Measurements from ENCODE around the gene NANOS1. TPM values are rescaled to one million over a fixed set of nuclear protein-coding genes. Genes with fewer than 3 reads are reported as not detected.

NANOS1 gene
- total and polyA plus RNA-seq, 9 of the 15 experiments (the other 6 are each of a cell fraction or from before 2014, with no cell fraction given), result 0.14 to 1.6 (median 0.83) TPM; not detected in 1

DNA sequence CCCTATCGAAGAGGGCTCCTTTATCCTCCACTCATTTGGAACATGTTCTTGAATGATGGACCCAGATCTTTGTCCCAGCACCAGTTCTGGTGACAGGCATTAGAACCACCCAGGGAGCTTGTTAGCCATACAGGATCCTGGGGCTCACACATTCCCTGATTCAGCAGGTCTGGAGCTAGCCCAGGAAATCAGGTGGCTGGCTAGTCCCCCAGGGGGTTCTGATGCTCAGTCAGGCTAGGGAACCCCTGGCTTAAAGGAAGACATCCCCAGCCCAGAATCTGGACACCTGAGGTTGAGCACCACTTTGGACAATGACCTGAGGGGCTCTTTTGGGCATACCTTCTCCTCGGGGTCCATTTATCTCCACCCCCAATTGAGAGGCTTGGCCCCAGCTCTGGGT, 37.0 kb upstream of the NANOS1 start (continued):
- no peak for TF ChIP-seq CHD7 (IDR thresholded peaks at IDR 0.05; ENCODE audit: low read depth, low read length)
- no peak for TF ChIP-seq ZNF589 (CRISPR knock-in tag; IDR thresholded peaks at IDR 0.05; ENCODE audit: low read depth)
- TF ChIP-seq GTF2A2 (tag; IDR thresholded peaks at IDR 0.05), result no peak
- TF ChIP-seq, protein P1, sequence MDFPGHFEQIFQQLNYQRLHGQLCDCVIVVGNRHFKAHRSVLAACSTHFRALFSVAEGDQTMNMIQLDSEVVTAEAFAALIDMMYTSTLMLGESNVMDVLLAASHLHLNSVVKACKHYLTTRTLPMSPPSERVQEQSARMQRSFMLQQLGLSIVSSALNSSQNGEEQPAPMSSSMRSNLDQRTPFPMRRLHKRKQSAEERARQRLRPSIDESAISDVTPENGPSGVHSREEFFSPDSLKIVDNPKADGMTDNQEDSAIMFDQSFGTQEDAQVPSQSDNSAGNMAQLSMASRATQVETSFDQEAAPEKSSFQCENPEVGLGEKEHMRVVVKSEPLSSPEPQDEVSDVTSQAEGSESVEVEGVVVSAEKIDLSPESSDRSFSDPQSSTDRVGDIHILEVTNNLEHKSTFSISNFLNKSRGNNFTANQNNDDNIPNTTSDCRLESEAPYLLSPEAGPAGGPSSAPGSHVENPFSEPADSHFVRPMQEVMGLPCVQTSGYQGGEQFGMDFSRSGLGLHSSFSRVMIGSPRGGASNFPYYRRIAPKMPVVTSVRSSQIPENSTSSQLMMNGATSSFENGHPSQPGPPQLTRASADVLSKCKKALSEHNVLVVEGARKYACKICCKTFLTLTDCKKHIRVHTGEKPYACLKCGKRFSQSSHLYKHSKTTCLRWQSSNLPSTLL (IDR thresholded peaks at IDR 0.05), result no peak
- TF ChIP-seq ZNF175 (CRISPR knock-in tag; IDR thresholded peaks at IDR 0.05; ENCODE audit: low read depth), result no peak
- no peak for TF ChIP-seq ZNF274 (IDR thresholded peaks at IDR 0.05; ENCODE audit: borderline replicate concordance, low read depth, low read length)
- TF ChIP-seq ZNF639 (CRISPR knock-in tag; conservative IDR thresholded peaks at IDR 0.05 in 1 of 2, IDR thresholded peaks at IDR 0.05 in 1 of 2), result no peak
- no peak for TF ChIP-seq ZFP30 (CRISPR knock-in tag; IDR thresholded peaks at IDR 0.05; ENCODE audit: borderline replicate concordance)
